Skin epidermis (tissue), 12 donors: ENCODE data around the gene SERINC3.
"Not testable (repeated sequence)": the region's sequence is repeated elsewhere in the genome, so short reads cannot be mapped to it uniquely, and the experiment has no call there.

Source experiments
- H3K27ac ChIP-seq, 21 experiments: fragments of 200-600 bp; sonication (generic) in 11 of 21; one replicate each; pipeline ENCODE4 v1.5.0; 2020; ENCODE audit warnings: mild to moderate bottlenecking in 3 of 21, inconsistent platforms in 2 of 21, moderate library complexity in 2 of 21
- H3K4me3 ChIP-seq, 7 experiments: fragments of 200-600 bp; sonication (generic) in 2 of 7; one replicate each; pipeline ENCODE4 v1.5.0; 2020; ENCODE audit warnings: inconsistent platforms in 2 of 7, mild to moderate bottlenecking in 2 of 7, moderate library complexity in 1 of 7

Gene SERINC3

GRCh38 chr20:44521484-44522481 is at the start of gene SERINC3:
Gene SERINC3, minus strand, starts transcription at chr20:44522070. Its CDS starts 119 bp downstream, at chr20:44521951.
- Histone ChIP-seq H3K4me3 (peak within 1 kb of the TSS; percentile 77 to 100 (median 94)), H3K27ac (peak within 1 kb of the TSS; percentile 77 to 100 (median 97))

- peak overlapping the region in 9 of 21 experiments; percentile 3 to 84 (median 66) for H3K27ac ChIP-seq
- H3K4me3 ChIP-seq: no peak overlapping the region
Observed at GRCh38 chr20:44571362-44571988, 49.6 kb upstream of the SERINC3 start.

DNA sequence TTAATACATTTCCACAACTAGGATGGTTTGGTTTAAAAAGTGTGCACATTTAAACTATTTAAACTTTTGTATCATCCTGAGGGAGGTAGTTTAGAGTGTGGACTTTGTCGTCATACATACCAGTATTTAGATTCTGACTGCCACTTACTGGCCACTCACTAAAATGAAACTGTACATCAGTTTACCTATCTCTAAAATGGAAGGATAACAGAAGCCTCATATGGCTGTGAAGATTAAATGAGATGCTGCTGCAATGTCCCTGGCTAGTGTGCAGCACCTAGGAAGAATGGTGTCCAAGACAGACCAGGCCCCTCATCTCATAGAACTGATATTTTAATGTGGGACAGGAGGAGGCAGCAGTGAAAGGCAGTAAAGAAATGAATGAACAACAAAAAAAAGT is 48.5 kb upstream of the SERINC3 start:
- Histone ChIP-seq H3K27ac (peak overlapping the region in 1 of 21 experiments; percentile 37), H3K4me3 (no peak overlapping the region)

GRCh38 chr20:44566811-44567210 is 44.9 kb upstream of the SERINC3 start:
- Histone ChIP-seq H3K27ac (no peak overlapping the region), H3K4me3 (no peak overlapping the region)

- Histone ChIP-seq H3K27ac (no peak overlapping the region), H3K4me3 (no peak overlapping the region)
Observed at GRCh38 chr20:44566018-44566417, 44.1 kb upstream of the SERINC3 start.

DNA sequence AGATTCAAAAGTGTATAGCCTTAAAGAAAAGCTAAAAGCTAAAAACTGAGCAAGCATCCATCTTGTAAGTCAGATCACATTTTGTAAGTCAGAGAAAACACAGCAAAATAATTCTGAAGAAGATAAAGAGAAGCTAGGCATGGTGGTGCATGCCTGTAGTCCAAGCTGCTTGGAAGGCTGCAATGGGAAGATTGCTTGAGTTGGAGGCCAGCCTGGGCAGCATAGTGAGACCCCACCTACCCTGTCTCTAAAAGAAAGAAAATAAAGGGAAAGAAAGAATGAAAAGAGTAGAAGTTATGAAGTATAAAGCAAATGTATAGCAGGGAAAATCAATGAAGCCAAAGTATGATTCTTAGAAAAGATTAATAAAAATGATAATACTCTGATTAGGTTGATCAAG is 40.0 kb upstream of the SERINC3 start:
- no peak overlapping the region for H3K27ac ChIP-seq

GRCh38 chr20:44560818-44561217 is 38.9 kb upstream of the SERINC3 start:
- H3K4me3 ChIP-seq, H3K27ac ChIP-seq: not testable (repeated sequence)

More for the DNA sequence above, 40.0 kb upstream of the SERINC3 start:
- no peak overlapping the region for H3K4me3 ChIP-seq

DNA sequence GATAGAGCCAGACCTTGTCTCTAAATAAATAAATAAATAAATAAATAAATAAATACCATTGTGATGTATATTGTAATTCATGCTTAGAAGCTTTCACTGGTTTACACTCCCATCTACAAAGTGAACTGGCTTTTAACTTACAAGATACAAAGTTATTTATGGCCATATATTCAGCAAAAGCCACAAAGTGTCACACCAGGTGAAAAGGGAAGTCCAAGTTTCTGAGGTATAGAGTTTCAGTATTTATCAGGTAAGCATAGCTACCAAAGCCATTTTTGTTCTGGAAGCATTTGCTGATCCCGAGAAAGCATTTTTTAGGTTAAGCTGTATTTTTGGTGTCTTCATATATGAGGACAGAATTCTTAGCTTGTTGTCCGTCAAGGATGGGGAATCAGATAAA is 38.4 kb upstream of the SERINC3 start:
- Histone ChIP-seq H3K4me3 (no peak overlapping the region), H3K27ac (no peak overlapping the region)

GRCh38 chr20:44559302-44559701 is 37.4 kb upstream of the SERINC3 start:
- H3K27ac ChIP-seq: no peak overlapping the region
- no peak overlapping the region for H3K4me3 ChIP-seq

DNA sequence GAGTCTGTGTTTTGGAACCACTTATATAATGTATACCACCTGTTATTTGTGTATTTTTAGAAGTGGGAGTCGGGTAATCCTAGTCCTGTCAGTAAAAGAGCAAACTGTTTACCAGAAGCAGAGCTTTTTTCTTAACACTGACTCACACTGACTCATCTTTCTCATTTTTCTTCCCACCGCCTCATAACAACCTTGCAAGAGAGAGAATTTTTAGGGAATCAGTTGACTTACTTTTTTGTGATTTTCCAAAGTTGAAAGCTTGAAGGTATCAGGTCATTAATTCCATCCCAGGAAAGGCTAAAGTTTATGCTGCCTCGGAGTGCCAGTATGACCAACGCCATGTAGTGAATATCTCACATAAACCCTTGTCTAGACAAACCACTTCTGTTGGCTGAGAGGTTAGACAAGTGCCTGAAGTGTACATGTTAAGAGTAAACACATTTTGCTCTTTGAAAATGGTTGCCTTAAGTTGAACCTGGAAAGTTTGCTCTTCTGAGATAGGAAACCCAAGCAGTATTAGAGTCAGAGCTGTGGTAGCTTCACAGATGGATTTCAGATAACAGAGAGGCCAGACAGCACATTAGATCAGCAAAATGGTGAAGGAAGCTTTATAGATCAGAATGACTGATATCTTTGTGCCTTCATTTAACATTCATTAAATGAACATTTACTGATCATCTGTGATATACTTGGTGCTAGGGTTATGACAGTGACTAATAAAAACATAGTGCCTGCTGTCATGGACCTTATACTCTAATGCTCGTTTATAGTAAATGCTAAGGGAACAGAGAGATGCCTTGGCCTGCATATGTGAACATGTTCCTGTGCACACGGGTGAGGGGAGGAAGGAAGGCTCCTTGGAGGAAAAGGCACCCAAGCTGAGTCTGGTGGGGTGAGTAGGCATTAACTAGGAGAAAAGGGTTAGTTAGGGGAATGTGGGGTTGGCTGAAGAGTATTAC is 31.4 kb upstream of the SERINC3 start:
- Histone ChIP-seq H3K27ac (peak overlapping the region in 19 of 21 experiments; percentile 1 to 86 (median 60)), H3K4me3 (no peak overlapping the region)

DNA sequence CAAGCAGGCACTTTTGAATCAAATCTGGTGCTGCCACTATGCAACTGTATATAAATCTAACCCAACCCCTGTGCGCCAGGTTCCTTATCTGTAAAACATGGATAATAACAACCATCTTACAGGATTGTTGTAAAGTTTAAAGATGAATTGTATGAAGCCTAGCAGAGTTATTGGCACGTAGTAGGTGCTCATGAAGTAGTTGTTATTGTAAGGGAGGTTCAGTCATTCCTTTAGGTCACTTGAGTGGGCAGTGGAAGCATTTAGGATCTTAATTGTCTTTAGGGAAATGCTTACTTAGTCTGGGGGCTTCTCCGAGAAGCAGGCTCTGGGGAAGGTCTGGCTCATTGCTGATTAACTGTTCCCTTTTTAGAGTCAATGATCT is 30.7 kb upstream of the SERINC3 start:
- H3K27ac ChIP-seq: peak overlapping the region in 16 of 21 experiments; percentile 1 to 86 (median 60)

GRCh38 chr20:44552050-44552449 is 30.2 kb upstream of the SERINC3 start:
- peak overlapping the region in 13 of 21 experiments; percentile 4 to 86 (median 63) for H3K27ac ChIP-seq
- H3K4me3 ChIP-seq: no peak overlapping the region

More for the DNA sequence above, 30.7 kb upstream of the SERINC3 start:
- H3K4me3 ChIP-seq: no peak overlapping the region

GRCh38 chr20:44549123-44549522 is 27.3 kb upstream of the SERINC3 start:
- Histone ChIP-seq H3K27ac (peak overlapping the region in 16 of 21 experiments; percentile 2 to 80 (median 46)), H3K4me3 (no peak overlapping the region)

DNA sequence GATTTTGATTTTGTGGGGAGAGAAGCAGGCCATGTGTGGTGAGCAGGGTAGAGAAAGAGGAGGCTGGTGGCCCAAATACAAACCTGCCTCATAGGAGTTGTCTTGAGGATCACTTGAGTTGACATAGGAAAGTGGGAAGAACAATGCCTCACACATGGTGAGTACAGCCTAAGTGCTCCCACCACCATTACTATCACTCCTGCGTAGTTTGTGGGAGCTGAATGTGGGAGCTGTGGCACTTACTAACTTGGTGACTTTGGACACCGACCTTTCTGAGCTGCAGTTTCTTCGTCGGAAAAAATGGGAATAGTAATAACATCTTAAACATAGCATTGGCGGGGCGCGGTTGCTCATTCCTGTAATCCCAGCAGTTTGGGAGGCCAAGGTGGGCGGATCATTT is 25.5 kb upstream of the SERINC3 start:
- Histone ChIP-seq H3K4me3 (no peak overlapping the region), H3K27ac (peak overlapping the region in 1 of 21 experiments; percentile 80)

- no peak overlapping the region for H3K27ac ChIP-seq
- no peak overlapping the region for H3K4me3 ChIP-seq
Observed at GRCh38 chr20:44544263-44544662, 22.4 kb upstream of the SERINC3 start.

DNA sequence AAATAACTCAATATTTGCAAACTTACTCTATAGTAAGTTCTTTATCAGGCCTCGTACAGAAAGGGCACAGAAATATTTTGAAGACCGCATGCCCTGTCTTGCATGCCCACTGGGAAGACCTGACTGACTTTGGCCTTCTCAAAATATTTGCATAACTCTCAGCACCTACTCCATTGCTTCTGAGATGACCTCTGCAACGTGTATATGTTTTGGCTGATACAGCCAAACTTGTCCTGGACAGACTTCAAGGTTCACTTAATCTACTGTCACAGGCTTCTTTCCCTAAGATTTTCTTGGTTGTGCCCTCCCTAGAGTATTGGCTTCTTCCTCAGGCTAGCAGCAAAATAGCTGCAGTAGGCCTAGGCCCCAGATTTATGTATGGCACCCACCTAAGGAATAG is 21.5 kb upstream of the SERINC3 start:
- Histone ChIP-seq H3K27ac (no peak overlapping the region), H3K4me3 (no peak overlapping the region)

GRCh38 chr20:44542890-44543289 is 21.0 kb upstream of the SERINC3 start:
- H3K27ac ChIP-seq: no peak overlapping the region
- H3K4me3 ChIP-seq: no peak overlapping the region

- Histone ChIP-seq H3K4me3 (no peak overlapping the region), H3K27ac (peak overlapping the region in 2 of 21 experiments; percentile 10 to 22)
Observed at GRCh38 chr20:44541992-44542391, 20.1 kb upstream of the SERINC3 start.

DNA sequence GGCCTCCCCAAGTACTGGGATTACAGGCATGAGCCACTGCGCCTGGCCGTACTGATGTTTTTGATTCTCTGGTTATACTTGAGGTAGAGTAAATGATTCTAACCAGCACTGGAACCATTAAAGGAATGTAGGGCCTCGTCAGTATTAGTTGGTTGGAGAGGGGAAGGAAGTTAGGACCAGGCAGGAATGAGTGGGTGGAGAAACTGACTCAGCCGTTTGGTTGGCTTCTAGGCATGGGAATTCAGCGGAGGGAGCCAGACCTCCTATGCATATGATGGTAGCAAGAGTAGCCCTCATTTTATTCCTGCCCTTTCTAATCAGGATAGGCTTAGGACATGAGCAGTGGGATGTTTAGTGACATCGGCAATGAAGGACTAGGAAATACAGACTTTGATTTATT is 19.0 kb upstream of the SERINC3 start:
- no peak overlapping the region for H3K4me3 ChIP-seq
- H3K27ac ChIP-seq: peak overlapping the region in 1 of 21 experiments; percentile 32

GRCh38 chr20:44537993-44538392 is 16.1 kb upstream of the SERINC3 start:
- H3K27ac ChIP-seq: no peak overlapping the region

More at GRCh38 chr20:44537993-44538392, 16.1 kb upstream of the SERINC3 start:
- no peak overlapping the region for H3K4me3 ChIP-seq
